ENCODE measurements around the gene AKNA. TPM values are rescaled to one million over a fixed set of nuclear protein-coding genes. Genes with fewer than 3 reads are reported as not detected.

The AKNA gene
- total RNA-seq, 1 donor from 2014 or later = 14.6 TPM

- TF ChIP-seq, protein P1, sequence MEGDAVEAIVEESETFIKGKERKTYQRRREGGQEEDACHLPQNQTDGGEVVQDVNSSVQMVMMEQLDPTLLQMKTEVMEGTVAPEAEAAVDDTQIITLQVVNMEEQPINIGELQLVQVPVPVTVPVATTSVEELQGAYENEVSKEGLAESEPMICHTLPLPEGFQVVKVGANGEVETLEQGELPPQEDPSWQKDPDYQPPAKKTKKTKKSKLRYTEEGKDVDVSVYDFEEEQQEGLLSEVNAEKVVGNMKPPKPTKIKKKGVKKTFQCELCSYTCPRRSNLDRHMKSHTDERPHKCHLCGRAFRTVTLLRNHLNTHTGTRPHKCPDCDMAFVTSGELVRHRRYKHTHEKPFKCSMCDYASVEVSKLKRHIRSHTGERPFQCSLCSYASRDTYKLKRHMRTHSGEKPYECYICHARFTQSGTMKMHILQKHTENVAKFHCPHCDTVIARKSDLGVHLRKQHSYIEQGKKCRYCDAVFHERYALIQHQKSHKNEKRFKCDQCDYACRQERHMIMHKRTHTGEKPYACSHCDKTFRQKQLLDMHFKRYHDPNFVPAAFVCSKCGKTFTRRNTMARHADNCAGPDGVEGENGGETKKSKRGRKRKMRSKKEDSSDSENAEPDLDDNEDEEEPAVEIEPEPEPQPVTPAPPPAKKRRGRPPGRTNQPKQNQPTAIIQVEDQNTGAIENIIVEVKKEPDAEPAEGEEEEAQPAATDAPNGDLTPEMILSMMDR (conservative IDR thresholded peaks at IDR 0.05; ENCODE audit: low read depth, low read length) = no peak
- DNase-seq (ENCODE audit: low read depth) = no peak
- no peak overlapping the region for H3K4me3 ChIP-seq (ENCODE audit: low read depth, low read length)
Measured at GRCh38 chr9:114351932-114352331, 35.9 kb downstream of the AKNA start.

DNA sequence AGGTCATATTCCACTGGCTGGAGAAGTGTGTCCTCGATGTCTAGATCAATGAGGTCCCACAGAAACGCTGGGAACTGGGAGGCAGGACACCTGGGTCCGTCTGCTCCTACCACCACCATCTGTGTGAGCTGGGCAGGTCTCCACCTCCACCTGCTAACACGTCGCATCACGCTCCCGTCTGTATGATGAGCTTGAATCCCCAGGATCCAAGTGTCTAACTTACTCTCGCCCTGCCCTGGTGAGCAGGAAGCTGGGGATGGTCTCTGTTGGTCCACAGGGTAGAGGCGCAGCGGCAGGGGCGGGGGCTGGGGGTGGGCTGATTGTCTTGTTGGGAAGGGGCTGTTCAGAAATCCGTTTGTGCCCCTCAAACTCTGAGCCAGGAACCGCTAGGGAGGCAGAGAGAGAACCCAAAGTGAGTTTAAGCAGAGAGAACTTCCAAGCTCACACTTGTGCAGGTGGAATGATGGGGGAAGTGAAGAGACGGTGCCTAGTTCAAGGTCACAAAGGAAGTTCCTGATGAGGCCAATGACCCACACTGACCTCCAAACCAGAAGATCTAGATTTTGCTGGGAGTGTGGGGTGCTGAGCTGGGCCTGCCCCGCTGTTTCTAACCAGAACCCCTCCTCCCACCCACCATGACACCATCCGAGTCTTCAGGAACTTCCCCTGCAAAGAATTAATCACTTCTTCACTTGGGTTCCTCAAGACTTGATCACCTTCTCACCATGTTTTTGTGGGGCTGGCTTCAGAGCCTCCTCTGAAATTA, 37.0 kb downstream of the AKNA start:
- TF ChIP-seq, protein P1 (conservative IDR thresholded peaks at IDR 0.05; ENCODE audit: low read depth, low read length) = no peak
- H3K4me3 ChIP-seq (ENCODE audit: low read depth, low read length) = no peak overlapping the region
- DNase-seq (ENCODE audit: low read depth) = no peak

DNA sequence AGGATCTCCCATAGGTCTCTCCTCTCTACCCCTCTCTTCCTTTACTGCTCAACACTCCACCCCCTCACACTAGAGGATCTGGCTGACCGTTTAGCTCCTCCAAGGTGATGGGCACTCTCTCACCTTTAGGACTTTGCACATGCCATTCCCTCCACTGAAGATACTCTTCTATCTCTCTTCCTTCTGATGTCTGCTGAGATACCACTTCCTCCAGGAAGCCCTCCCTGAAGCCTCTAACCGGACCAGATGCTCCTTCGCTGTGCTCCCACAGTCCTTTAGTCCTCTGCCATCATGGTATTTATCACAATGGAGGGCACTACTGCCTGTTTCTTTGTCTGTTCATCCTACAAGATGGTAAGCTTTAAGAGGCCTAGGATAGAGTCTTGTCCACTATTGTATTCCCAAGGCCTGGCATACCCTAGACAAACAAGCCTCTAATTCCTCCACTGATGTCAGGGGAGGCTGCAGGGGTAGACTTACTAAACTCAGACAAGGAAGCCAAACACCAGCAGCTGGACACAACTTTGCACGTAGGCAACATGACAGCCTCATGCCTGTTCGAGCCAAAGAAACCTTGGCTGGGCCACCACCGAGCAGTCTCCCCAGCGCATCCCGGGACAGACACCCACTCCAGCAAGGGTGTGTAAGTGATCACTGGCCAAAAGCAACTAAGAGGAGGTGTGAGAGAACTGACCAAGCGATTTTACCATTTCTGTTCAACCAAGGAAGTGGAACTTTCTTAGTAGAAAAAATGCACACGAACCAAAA, 37.9 kb downstream of the AKNA start:
- TF ChIP-seq, protein P1 (conservative IDR thresholded peaks at IDR 0.05; ENCODE audit: low read depth, low read length) = no peak
- no peak for DNase-seq (ENCODE audit: low read depth)
- no peak overlapping the region for H3K4me3 ChIP-seq (ENCODE audit: low read depth, low read length)

GRCh38 chr9:114348906-114349482, 38.8 kb downstream of the AKNA start:
- peak; percentile 98 for DNase-seq (ENCODE audit: low read depth)

DNA sequence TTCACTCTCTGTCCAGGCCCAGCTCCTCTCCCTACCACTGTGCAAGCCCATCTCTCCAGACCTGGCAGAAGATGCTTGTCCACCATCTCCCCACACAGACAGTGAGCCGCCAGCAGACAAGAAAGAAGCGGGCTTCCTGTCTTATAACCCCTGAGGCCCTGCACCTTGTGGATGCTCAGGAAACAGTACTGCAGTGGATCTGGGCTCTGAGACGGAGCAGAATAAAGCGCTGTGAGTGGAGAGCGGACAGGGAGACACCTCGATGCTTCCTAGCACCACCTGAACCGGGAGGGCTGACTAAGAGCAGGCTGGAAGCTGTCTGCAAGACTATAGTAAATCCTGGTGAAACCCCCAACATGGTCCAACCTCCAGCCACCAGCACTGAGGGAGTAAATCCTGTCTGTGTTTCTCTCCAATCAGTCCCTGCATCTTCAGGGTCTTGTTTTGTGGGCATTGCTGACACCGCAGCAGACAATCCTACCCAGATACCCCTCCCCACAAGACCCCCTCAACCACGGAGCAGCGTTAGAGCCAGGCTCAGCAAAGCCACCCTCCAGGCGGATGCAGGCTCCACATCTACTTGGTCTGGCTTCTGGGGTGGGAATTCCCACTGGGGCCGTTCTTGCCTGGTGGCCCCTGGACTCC, 39.4 kb downstream of the AKNA start:
- DNase-seq (ENCODE audit: low read depth) = no peak
- H3K4me3 ChIP-seq (ENCODE audit: low read depth, low read length) = no peak overlapping the region
- TF ChIP-seq, protein P1 (conservative IDR thresholded peaks at IDR 0.05; ENCODE audit: low read depth, low read length) = no peak

More at GRCh38 chr9:114348906-114349482, 38.8 kb downstream of the AKNA start:
- H3K4me3 ChIP-seq (ENCODE audit: low read depth, low read length) = no peak overlapping the region
- TF ChIP-seq, protein P1 (conservative IDR thresholded peaks at IDR 0.05; ENCODE audit: low read depth, low read length) = no peak

DNA sequence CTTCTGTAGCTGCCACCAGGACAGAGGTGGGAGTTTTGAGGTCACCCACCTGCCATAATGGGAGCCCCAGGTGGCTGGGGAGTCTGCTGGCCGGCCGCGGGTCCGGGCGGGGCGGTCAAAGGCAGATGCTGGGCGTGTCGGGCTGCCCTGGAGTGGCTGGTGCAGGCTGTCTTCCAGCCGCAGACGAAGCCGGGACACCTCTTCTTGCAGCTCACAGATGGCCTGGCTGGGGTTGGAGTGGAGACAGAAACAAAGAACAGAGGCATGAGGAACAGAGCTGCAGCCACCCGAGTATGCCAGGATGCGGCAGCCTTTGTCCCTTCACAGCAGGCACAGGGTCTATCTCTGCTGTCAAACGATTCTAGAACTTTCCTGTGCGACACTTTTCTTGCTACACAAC, 40.1 kb downstream of the AKNA start:
- no peak overlapping the region for H3K4me3 ChIP-seq (ENCODE audit: low read depth, low read length)
- TF ChIP-seq, protein P1 (conservative IDR thresholded peaks at IDR 0.05; ENCODE audit: low read depth, low read length) = no peak
- no peak for DNase-seq (ENCODE audit: low read depth)

All from epithelial cell of proximal tubule (primary cell).